WTC11 (cell line): ENCODE data around the gene USP49. TPM values are rescaled to one million over a fixed set of nuclear protein-coding genes. Genes with fewer than 3 reads are reported as not detected.

Experiments used
- ATAC-seq: fragments of 200-7000 bp; cut with Tn5 transposase; 2 replicates; pipeline ENCODE4 v1.10.0; 2021; ENCODE audit warnings: mild to moderate bottlenecking, moderate library complexity
- CTCF ChIA-PET: fragments of 300-600 bp; sonication (Branson Sonifier 250); formaldehyde crosslinking; loops from one replicate; lab custom pipeline; 2021; ENCODE audit warnings: antibody characterized with exemption; lab: Charles Lee
- POLR2A ChIA-PET: fragments of 350-600 bp; sonication (Branson Sonifier 250); formaldehyde crosslinking; loops from one replicate; lab custom pipeline; 2021; ENCODE audit warnings: antibody characterized with exemption; lab: Charles Lee
- DNase-seq: peaks from one replicate; pipeline ENCODE4 v3.0.0; 2021; ENCODE audit warnings: low spot score
- H3K27ac Mint-ChIP-seq: 2 replicates; pipeline ENCODE4 v1.8.0; 2021; ENCODE audit warnings: mixed read lengths
- H3K27me3 Mint-ChIP-seq: 2 replicates; pipeline ENCODE4 v1.8.0; 2021; ENCODE audit warnings: low read depth, mild to moderate bottlenecking, moderate library complexity, mixed read lengths
- H3K36me3 Mint-ChIP-seq: 2 replicates; pipeline ENCODE4 v1.8.0; 2021; ENCODE audit warnings: mixed read lengths
- H3K4me1 Mint-ChIP-seq: 2 replicates; pipeline ENCODE4 v1.8.0; 2022; ENCODE audit warnings: mixed read lengths
- H3K4me3 Mint-ChIP-seq: 2 replicates; pipeline ENCODE4 v1.8.0; 2021; ENCODE audit warnings: mild to moderate bottlenecking, moderate library complexity, mixed read lengths
- H3K9me3 Mint-ChIP-seq: 2 replicates; pipeline ENCODE4 v1.8.0; 2021; ENCODE audit warnings: mixed read lengths
- ATF6 ChIP-seq: sonication (generic); formaldehyde crosslinking; IDR thresholded peaks from 2 replicates; pipeline ENCODE4 v1.8.1; 2023; ENCODE audit warnings: mild to moderate bottlenecking, missing genetic modification reagents
- CBFB ChIP-seq: sonication (generic); formaldehyde crosslinking; IDR thresholded peaks from 2 replicates; pipeline ENCODE4 v1.8.1; 2022; ENCODE audit warnings: mild to moderate bottlenecking, low read depth, missing genetic modification reagents
- CDX4 ChIP-seq: fragments of 250-450 bp; sonication (Bioruptor Pico); IDR thresholded peaks from 2 replicates; pipeline ENCODE4 v1.9.0; 2021; ENCODE audit warnings: moderate library complexity, mild to moderate bottlenecking, inconsistent platforms, borderline replicate concordance
- E2F1 ChIP-seq: sonication (generic); formaldehyde crosslinking; IDR thresholded peaks from 2 replicates; pipeline ENCODE4 v1.8.0; 2022; ENCODE audit warnings: mild to moderate bottlenecking, missing genetic modification reagents
- ELF4 ChIP-seq: sonication (generic); formaldehyde crosslinking; IDR thresholded peaks from 2 replicates; pipeline ENCODE4 v1.8.1; 2022; ENCODE audit warnings: low read depth, mild to moderate bottlenecking, moderate library complexity, missing genetic modification reagents
- GRHL2 ChIP-seq: fragments of 250-450 bp; sonication (Bioruptor Pico); IDR thresholded peaks from 2 replicates; pipeline ENCODE4 v1.8.0; 2022; ENCODE audit warnings: mild to moderate bottlenecking, moderate library complexity; ENCODE audit not compliant: insufficient replicate concordance, severe bottlenecking
- GTF2I ChIP-seq: fragments of 250-450 bp; sonication (Bioruptor Pico); conservative IDR thresholded peaks from 2 replicates; pipeline ENCODE4 v1.4.0; 2021; ENCODE audit warnings: mild to moderate bottlenecking
- IRF1 ChIP-seq: sonication (generic); formaldehyde crosslinking; IDR thresholded peaks from 2 replicates; pipeline ENCODE4 v1.8.0; 2023; ENCODE audit warnings: missing genetic modification reagents
- IRF2 ChIP-seq: sonication (generic); formaldehyde crosslinking; IDR thresholded peaks from 2 replicates; pipeline ENCODE4 v1.8.0; 2022; ENCODE audit warnings: low read depth, missing genetic modification reagents, borderline replicate concordance
- NFATC4 ChIP-seq: fragments of 250-450 bp; sonication (Bioruptor Pico); IDR thresholded peaks from 2 replicates; pipeline ENCODE4 v1.9.0; 2021; ENCODE audit warnings: mild to moderate bottlenecking
- NFE2L1 ChIP-seq: sonication (generic); formaldehyde crosslinking; IDR thresholded peaks from 2 replicates; pipeline ENCODE4 v1.8.1; 2023; ENCODE audit warnings: missing genetic modification reagents
- NR3C1 ChIP-seq: sonication (generic); formaldehyde crosslinking; conservative IDR thresholded peaks from 2 replicates; pipeline ENCODE4 v1.8.1; 2023; ENCODE audit warnings: low read depth, mild to moderate bottlenecking, missing genetic modification reagents
- SMAD4 ChIP-seq: sonication (generic); formaldehyde crosslinking; IDR thresholded peaks from 2 replicates; pipeline ENCODE4 v1.8.0; 2022; ENCODE audit warnings: mild to moderate bottlenecking, missing genetic modification reagents
- TCF7 ChIP-seq: sonication (generic); formaldehyde crosslinking; IDR thresholded peaks from 2 replicates; pipeline ENCODE4 v1.8.0; 2022; ENCODE audit warnings: mild to moderate bottlenecking, low read depth, missing genetic modification reagents, moderate library complexity
- ZNF263 ChIP-seq: sonication (generic); formaldehyde crosslinking; IDR thresholded peaks from 2 replicates; pipeline ENCODE4 v1.8.1; 2022; ENCODE audit warnings: low read depth, mild to moderate bottlenecking, moderate library complexity, missing genetic modification reagents
- ZNF396 ChIP-seq: fragments of 250-450 bp; sonication (Bioruptor Pico); IDR thresholded peaks from 2 replicates; pipeline ENCODE4 v1.8.0; 2021; ENCODE audit warnings: mild to moderate bottlenecking, moderate library complexity, borderline replicate concordance
- ZNF671 ChIP-seq: fragments of 250-450 bp; sonication (Bioruptor Pico); IDR thresholded peaks from 2 replicates; pipeline ENCODE4 v1.8.0; 2021; ENCODE audit warnings: mild to moderate bottlenecking
- total RNA-seq: library from RNA; stranded (reverse); gene quantifications from 3 replicates; pipeline ENCODE4 v1.2.3, GENCODE V29; 2021
- TF ChIP-seq, protein P1 (sequence below): sonication (generic); formaldehyde crosslinking; IDR thresholded peaks from 2 replicates; pipeline ENCODE4 v1.8.1; 2022; ENCODE audit warnings: low read depth, mild to moderate bottlenecking, moderate library complexity, missing genetic modification reagents, borderline replicate concordance
- TF ChIP-seq, protein P2 (sequence below): sonication (generic); formaldehyde crosslinking; IDR thresholded peaks from 2 replicates; pipeline ENCODE4 v1.8.0; 2023; ENCODE audit warnings: missing genetic modification reagents, mild to moderate bottlenecking, borderline replicate concordance
- TF ChIP-seq, protein P3 (sequence below): sonication (generic); formaldehyde crosslinking; IDR thresholded peaks from 2 replicates; pipeline ENCODE4 v1.8.0; 2022; ENCODE audit warnings: missing genetic modification reagents

USP49 gene
- total RNA-seq, 1 experiment from 2014 or later = 18.4 TPM

DNA sequence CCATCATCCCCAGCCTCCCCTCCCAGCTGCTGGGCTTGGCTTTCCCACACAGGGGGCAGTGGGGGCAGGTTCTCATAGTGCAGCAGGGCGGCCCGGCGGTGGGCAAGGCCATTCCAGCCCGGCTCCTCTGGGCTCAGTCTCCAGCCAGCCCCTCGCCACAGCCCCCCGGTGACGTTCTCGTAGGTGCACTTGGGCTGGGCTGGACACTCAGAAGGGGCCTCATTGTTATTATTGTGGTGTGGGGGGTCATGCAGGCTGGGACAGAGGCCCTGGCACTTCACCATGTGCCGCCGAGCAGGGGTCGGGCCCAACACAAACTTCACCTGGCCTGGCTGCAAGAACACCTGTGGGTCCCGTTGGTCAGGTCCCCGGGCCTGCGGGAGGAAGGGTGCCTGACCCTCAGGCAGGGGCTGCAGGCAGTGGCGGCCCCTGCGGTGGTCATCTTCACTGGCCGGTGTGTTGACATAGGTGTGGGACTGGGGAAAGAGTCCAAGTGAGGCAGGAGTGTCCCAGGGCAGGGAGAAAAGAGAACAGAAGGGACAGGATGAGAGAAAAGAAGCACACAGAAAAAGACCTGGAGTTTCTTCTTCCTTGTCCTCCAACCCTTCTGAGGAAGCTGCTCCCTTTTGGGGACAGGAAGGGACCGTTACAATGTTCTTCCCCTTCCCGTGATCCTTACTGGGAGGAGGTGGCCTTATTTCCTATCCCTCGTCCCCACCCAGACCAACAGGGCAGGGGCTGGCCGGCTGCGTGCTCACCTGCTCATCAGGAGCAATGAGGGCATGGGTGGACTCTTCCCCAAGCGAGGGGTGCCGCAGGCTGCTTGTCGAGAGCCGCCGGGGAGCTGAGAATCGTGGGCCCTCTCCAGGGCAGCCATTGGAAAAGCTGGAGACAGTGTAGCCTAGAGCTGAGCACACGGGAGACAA lies 123.9 kb downstream of the USP49 start (continued):
- TF ChIP-seq IRF1 (CRISPR knock-in tag) = no peak
- TF ChIP-seq GRHL2 = no peak
- TF ChIP-seq ELF4 (CRISPR knock-in tag) = no peak
- TF ChIP-seq NFE2L1 (CRISPR knock-in tag) = no peak
- no peak for TF ChIP-seq NR3C1 (CRISPR knock-in tag)
- TF ChIP-seq IRF2 (CRISPR knock-in tag) = no peak
- no peak for TF ChIP-seq TCF7 (CRISPR knock-in tag)
- no peak for TF ChIP-seq ZNF396 (CRISPR knock-in tag)
- no peak for TF ChIP-seq SMAD4 (CRISPR knock-in tag)
- TF ChIP-seq, protein P1, sequence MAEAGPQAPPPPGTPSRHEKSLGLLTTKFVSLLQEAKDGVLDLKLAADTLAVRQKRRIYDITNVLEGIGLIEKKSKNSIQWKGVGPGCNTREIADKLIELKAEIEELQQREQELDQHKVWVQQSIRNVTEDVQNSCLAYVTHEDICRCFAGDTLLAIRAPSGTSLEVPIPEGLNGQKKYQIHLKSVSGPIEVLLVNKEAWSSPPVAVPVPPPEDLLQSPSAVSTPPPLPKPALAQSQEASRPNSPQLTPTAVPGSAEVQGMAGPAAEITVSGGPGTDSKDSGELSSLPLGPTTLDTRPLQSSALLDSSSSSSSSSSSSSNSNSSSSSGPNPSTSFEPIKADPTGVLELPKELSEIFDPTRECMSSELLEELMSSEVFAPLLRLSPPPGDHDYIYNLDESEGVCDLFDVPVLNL (CRISPR knock-in tag) = no peak
- no peak for TF ChIP-seq NFATC4
- TF ChIP-seq GTF2I (CRISPR knock-in tag) = no peak

DNA sequence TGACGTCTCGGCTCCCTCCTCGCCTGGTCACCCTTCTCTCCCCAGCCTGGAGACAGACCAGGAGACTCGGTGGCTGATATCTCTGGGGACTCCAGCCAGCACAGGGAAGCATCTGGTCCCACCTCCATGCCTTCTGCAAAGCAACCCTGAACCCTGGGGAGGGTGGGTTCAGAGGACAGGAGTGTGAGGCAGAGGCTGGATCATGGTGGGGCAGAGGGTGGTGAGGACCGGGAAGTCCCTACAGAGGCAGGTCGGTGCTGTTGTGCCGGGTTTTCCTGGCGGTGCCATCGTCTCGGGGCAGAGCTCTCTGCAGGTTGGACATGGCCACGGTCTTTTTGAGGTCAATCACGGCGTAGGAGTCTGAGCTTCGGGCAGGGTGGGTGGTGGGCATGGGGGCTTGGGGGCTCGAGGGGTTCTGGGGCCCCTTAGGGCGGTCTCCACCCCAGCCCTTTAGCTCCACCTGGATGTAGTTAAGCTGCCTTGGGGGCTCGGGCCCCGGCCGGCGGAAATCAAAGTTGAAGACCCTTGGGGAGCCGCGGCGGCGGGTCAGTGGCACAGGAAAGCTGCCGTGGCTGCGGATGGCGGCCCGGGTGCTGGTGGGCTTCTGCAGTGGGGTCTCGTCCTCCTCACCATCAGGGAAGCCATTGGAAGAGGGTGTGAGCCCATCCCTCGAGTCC lies 124.7 kb downstream of the USP49 start:
- ATAC-seq (no peak), DNase-seq (no peak)
- POLR2A ChIA-PET = no interaction called here
- H3K4me3 Mint-ChIP-seq = no peak overlapping the region
- H3K4me1 Mint-ChIP-seq = peaks cover 12% of the 10 kb centered on the region
- H3K9me3 Mint-ChIP-seq = no peaks in the 10 kb centered on the region
- H3K27ac Mint-ChIP-seq = no peak overlapping the region
- peaks cover 8% of the 10 kb centered on the region; the same call in 1 of the 2 replicates for H3K36me3 Mint-ChIP-seq
- H3K27me3 Mint-ChIP-seq = no peaks in the 10 kb centered on the region
- CTCF ChIA-PET = interaction anchor here (2.3 kb wide), 1 partner anchor 16 kb away, joined by 14 read pairs; the partner anchor contains the start of gene TOMM6
- TF ChIP-seq ZNF671 (CRISPR knock-in tag) (no peak), ZNF263 (no peak), CBFB (CRISPR knock-in tag) (no peak), GRHL2 (no peak), ATF6 (CRISPR knock-in tag) (no peak), CDX4 (CRISPR knock-in tag) (no peak), ELF4 (CRISPR knock-in tag) (no peak), E2F1 (CRISPR knock-in tag) (no peak)
- TF ChIP-seq, protein P2, sequence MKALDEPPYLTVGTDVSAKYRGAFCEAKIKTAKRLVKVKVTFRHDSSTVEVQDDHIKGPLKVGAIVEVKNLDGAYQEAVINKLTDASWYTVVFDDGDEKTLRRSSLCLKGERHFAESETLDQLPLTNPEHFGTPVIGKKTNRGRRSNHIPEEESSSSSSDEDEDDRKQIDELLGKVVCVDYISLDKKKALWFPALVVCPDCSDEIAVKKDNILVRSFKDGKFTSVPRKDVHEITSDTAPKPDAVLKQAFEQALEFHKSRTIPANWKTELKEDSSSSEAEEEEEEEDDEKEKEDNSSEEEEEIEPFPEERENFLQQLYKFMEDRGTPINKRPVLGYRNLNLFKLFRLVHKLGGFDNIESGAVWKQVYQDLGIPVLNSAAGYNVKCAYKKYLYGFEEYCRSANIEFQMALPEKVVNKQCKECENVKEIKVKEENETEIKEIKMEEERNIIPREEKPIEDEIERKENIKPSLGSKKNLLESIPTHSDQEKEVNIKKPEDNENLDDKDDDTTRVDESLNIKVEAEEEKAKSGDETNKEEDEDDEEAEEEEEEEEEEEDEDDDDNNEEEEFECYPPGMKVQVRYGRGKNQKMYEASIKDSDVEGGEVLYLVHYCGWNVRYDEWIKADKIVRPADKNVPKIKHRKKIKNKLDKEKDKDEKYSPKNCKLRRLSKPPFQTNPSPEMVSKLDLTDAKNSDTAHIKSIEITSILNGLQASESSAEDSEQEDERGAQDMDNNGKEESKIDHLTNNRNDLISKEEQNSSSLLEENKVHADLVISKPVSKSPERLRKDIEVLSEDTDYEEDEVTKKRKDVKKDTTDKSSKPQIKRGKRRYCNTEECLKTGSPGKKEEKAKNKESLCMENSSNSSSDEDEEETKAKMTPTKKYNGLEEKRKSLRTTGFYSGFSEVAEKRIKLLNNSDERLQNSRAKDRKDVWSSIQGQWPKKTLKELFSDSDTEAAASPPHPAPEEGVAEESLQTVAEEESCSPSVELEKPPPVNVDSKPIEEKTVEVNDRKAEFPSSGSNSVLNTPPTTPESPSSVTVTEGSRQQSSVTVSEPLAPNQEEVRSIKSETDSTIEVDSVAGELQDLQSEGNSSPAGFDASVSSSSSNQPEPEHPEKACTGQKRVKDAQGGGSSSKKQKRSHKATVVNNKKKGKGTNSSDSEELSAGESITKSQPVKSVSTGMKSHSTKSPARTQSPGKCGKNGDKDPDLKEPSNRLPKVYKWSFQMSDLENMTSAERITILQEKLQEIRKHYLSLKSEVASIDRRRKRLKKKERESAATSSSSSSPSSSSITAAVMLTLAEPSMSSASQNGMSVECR (CRISPR knock-in tag) = no peak
- TF ChIP-seq, protein P3, sequence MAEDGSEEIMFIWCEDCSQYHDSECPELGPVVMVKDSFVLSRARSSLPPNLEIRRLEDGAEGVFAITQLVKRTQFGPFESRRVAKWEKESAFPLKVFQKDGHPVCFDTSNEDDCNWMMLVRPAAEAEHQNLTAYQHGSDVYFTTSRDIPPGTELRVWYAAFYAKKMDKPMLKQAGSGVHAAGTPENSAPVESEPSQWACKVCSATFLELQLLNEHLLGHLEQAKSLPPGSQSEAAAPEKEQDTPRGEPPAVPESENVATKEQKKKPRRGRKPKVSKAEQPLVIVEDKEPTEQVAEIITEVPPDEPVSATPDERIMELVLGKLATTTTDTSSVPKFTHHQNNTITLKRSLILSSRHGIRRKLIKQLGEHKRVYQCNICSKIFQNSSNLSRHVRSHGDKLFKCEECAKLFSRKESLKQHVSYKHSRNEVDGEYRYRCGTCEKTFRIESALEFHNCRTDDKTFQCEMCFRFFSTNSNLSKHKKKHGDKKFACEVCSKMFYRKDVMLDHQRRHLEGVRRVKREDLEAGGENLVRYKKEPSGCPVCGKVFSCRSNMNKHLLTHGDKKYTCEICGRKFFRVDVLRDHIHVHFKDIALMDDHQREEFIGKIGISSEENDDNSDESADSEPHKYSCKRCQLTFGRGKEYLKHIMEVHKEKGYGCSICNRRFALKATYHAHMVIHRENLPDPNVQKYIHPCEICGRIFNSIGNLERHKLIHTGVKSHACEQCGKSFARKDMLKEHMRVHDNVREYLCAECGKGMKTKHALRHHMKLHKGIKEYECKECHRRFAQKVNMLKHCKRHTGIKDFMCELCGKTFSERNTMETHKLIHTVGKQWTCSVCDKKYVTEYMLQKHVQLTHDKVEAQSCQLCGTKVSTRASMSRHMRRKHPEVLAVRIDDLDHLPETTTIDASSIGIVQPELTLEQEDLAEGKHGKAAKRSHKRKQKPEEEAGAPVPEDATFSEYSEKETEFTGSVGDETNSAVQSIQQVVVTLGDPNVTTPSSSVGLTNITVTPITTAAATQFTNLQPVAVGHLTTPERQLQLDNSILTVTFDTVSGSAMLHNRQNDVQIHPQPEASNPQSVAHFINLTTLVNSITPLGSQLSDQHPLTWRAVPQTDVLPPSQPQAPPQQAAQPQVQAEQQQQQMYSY (CRISPR knock-in tag) = no peak
